ENCODE measurements around the gene CSF2RB.

DNA sequence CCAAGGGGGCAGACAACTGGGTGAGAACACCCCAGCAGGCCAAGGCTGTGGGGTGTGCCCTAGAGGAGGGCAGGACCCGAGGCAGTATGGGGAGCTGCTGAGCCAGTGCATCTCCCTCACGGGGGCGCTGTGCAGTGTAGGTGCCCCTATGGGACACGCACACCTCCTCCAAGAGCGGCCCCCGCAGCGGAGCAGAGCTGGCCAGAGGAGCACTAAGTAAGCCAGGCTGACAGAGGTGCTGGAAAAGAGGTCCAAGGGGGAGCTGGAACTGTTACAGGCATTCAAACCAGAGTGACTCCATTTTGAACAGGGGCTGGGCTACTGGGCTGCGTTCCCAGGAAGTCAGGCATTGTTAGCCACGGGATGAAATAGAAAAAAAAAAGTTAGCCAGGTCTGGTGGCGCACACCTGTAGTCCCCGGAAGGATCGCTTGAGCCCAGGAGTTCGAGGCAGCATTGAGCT, 64.0 kb downstream of the CSF2RB start:
- TF ChIP-seq POLR2A (IDR thresholded peaks at IDR 0.05; ENCODE audit: low read length): no peak
- no peak for TF ChIP-seq GATA1 (IDR thresholded peaks at IDR 0.05; ENCODE audit: low read depth, low read length)
